GM12891 (cell line): ENCODE data around the gene TRIM72.
A peak's percentile ranks its signal among the peaks of the same experiment; 100 is the strongest.

Experiments used
- PAX5 ChIP-seq: IDR thresholded peaks from 2 replicates; pipeline ENCODE4 v1.6.1; 2011; ENCODE audit warnings: low read length, moderate library complexity, mild to moderate bottlenecking; ENCODE audit not compliant: insufficient read depth, severe bottlenecking
- POLR2A ChIP-seq: IDR thresholded peaks from 2 replicates; pipeline ENCODE4 v1.6.1; 2011; ENCODE audit warnings: low read depth, low read length, control low read depth
- POLR2AphosphoS5 ChIP-seq: IDR thresholded peaks from 2 replicates; pipeline ENCODE4 v1.6.1; 2011; ENCODE audit warnings: low read depth, low read length, control low read depth
- SPI1 ChIP-seq: IDR thresholded peaks from 2 replicates; pipeline ENCODE4 v1.6.1; 2011; ENCODE audit warnings: low read depth, low read length, control low read depth
- TAF1 ChIP-seq: IDR thresholded peaks from 2 replicates; pipeline ENCODE4 v1.6.1; 2011; ENCODE audit warnings: low read depth, low read length, control low read depth

DNA sequence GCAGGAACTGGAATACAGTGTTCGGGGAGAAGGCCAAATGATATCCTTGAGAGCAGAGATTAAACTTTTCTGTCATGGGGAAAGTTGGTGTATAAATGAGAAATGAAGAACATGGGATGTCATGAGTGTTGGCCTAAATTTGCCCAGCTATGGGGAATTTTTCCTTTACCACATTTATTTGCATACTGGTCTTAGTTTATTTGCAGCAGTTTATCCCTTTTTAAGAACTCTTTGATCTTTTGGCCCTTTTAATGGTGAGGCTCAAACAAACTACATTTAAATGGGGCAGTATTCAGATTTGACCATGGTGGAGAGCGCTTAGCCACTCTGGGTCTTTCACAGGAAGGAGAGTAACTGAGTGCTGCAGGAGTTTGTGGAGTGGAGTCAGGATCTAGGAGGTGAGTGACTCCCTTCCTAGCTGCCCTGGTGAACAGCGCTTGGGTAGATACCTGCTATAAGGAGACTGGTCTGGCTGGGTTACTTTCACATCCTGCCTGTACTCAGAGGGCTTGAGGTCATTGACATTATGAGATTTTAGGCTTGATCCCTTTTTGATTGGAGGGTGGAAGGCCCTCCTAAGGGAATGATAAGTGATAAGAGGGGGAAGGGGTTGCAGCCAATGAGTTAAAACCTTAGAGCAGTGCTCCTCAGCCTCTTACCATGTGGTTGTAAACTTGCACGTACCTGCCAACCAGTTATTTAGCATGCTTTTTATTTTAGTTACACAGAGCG, 22.1 kb upstream of the TRIM72 start:
- TF ChIP-seq POLR2A (peak; percentile 85), SPI1 (no peak), POLR2AphosphoS5 (peak; percentile 83), TAF1 (no peak), PAX5 (no peak)
